Activated naive CD4-positive, alpha-beta T cell treated with anti-CD3 and anti-CD28 coated beads, Interleukin-2, amount 50 U/mL, for 24 hours (primary cell): Measurements from ENCODE around the gene TNFAIP8L1.
"Not testable (repeated sequence)": the region's sequence is repeated elsewhere in the genome, so short reads cannot be mapped to it uniquely, and the experiment has no call there.

ENCODE experiments used
- H3K27ac Mint-ChIP-seq: one replicate; pipeline ENCODE4 v1.8.0; 2021; ENCODE audit warnings: mild to moderate bottlenecking, mixed read lengths
- H3K27me3 Mint-ChIP-seq: one replicate; pipeline ENCODE4 v1.8.0; 2021; ENCODE audit warnings: mixed read lengths
- H3K36me3 Mint-ChIP-seq: one replicate; pipeline ENCODE4 v1.8.0; 2021; ENCODE audit warnings: mixed read lengths
- H3K4me1 Mint-ChIP-seq: one replicate; pipeline ENCODE4 v1.8.0; 2021; ENCODE audit warnings: mixed read lengths
- H3K4me3 Mint-ChIP-seq: one replicate; pipeline ENCODE4 v1.8.0; 2021; ENCODE audit warnings: mild to moderate bottlenecking, mixed read lengths
- H3K9me3 Mint-ChIP-seq: one replicate; pipeline ENCODE4 v1.8.0; 2021; ENCODE audit warnings: mixed read lengths

Gene TNFAIP8L1

GRCh38 chr19:4638828-4639530 lies at the start of gene TNFAIP8L1:
TSS of gene TNFAIP8L1 (plus strand) at chr19:4639516. CDS start at chr19:4651870, 12,354 bp downstream.
- Mint-ChIP-seq H3K27me3 (no peaks in the 10 kb centered on the region), H3K4me3 (peak within 1 kb of the TSS; percentile 94), H3K4me1 (peaks cover 31% of the 10 kb centered on the region), H3K9me3 (no peaks in the 10 kb centered on the region), H3K27ac (peak within 1 kb of the TSS; percentile 96), H3K36me3 (no peaks in the 10 kb centered on the region)

- H3K27me3 Mint-ChIP-seq: peaks cover 25% of the 10 kb centered on the region
- no peak overlapping the region for H3K4me3 Mint-ChIP-seq
- no peaks in the 10 kb centered on the region for H3K4me1 Mint-ChIP-seq
- H3K27ac Mint-ChIP-seq: no peak overlapping the region
- H3K36me3 Mint-ChIP-seq: no peaks in the 10 kb centered on the region
- H3K9me3 Mint-ChIP-seq: no peaks in the 10 kb centered on the region
Observed at GRCh38 chr19:4589579-4590410, 49.5 kb upstream of the TNFAIP8L1 start.

GRCh38 chr19:4590559-4590958 lies 48.8 kb upstream of the TNFAIP8L1 start:
- Mint-ChIP-seq H3K27me3 (peaks cover 27% of the 10 kb centered on the region), H3K9me3 (no peaks in the 10 kb centered on the region), H3K4me3 (no peak overlapping the region), H3K36me3 (no peaks in the 10 kb centered on the region), H3K27ac (no peak overlapping the region), H3K4me1 (no peaks in the 10 kb centered on the region)

- H3K4me3 Mint-ChIP-seq: no peak overlapping the region
- no peak overlapping the region for H3K27ac Mint-ChIP-seq
- H3K4me1 Mint-ChIP-seq: no peaks in the 10 kb centered on the region
- peaks cover 24% of the 10 kb centered on the region for H3K27me3 Mint-ChIP-seq
- no peaks in the 10 kb centered on the region for H3K36me3 Mint-ChIP-seq
- no peaks in the 10 kb centered on the region for H3K9me3 Mint-ChIP-seq
Observed at GRCh38 chr19:4591320-4591719, 48.0 kb upstream of the TNFAIP8L1 start.

GRCh38 chr19:4592445-4592844 lies 46.9 kb upstream of the TNFAIP8L1 start:
- H3K36me3 Mint-ChIP-seq: no peaks in the 10 kb centered on the region
- no peak overlapping the region for H3K4me3 Mint-ChIP-seq
- no peaks in the 10 kb centered on the region for H3K4me1 Mint-ChIP-seq
- no peak overlapping the region for H3K27ac Mint-ChIP-seq
- peaks cover 27% of the 10 kb centered on the region for H3K27me3 Mint-ChIP-seq
- H3K9me3 Mint-ChIP-seq: no peaks in the 10 kb centered on the region

- no peaks in the 10 kb centered on the region for H3K4me1 Mint-ChIP-seq
- no peaks in the 10 kb centered on the region for H3K9me3 Mint-ChIP-seq
- H3K4me3 Mint-ChIP-seq: no peak overlapping the region
Observed at GRCh38 chr19:4593409-4593851, 45.9 kb upstream of the TNFAIP8L1 start.

GRCh38 chr19:4594201-4594600 lies 45.1 kb upstream of the TNFAIP8L1 start:
- Mint-ChIP-seq H3K4me1 (peaks cover 3% of the 10 kb centered on the region), H3K27ac (no peak overlapping the region), H3K9me3 (no peaks in the 10 kb centered on the region), H3K36me3 (no peaks in the 10 kb centered on the region), H3K4me3 (no peak overlapping the region), H3K27me3 (peaks cover 30% of the 10 kb centered on the region)

More at GRCh38 chr19:4593409-4593851, 45.9 kb upstream of the TNFAIP8L1 start:
- Mint-ChIP-seq H3K36me3 (no peaks in the 10 kb centered on the region), H3K27me3 (peaks cover 28% of the 10 kb centered on the region), H3K27ac (no peak overlapping the region)

GRCh38 chr19:4595158-4595557 lies 44.2 kb upstream of the TNFAIP8L1 start:
- not testable (repeated sequence) for H3K4me1 Mint-ChIP-seq, H3K27ac Mint-ChIP-seq, H3K36me3 Mint-ChIP-seq

GRCh38 chr19:4596033-4596904 lies 43.0 kb upstream of the TNFAIP8L1 start:
- no peak overlapping the region for H3K27ac Mint-ChIP-seq
- no peak overlapping the region for H3K4me3 Mint-ChIP-seq
- H3K27me3 Mint-ChIP-seq: peaks cover 26% of the 10 kb centered on the region
- H3K9me3 Mint-ChIP-seq: no peaks in the 10 kb centered on the region
- H3K36me3 Mint-ChIP-seq: no peaks in the 10 kb centered on the region
- peaks cover 4% of the 10 kb centered on the region for H3K4me1 Mint-ChIP-seq

More at GRCh38 chr19:4595158-4595557, 44.2 kb upstream of the TNFAIP8L1 start:
- H3K9me3 Mint-ChIP-seq, H3K4me3 Mint-ChIP-seq: not testable (repeated sequence)
- peaks cover 31% of the 10 kb centered on the region for H3K27me3 Mint-ChIP-seq

GRCh38 chr19:4597278-4597974 lies 41.9 kb upstream of the TNFAIP8L1 start:
- Mint-ChIP-seq H3K36me3 (no peaks in the 10 kb centered on the region), H3K9me3 (no peaks in the 10 kb centered on the region), H3K4me1 (peaks cover 4% of the 10 kb centered on the region), H3K27ac (no peak overlapping the region), H3K27me3 (peaks cover 20% of the 10 kb centered on the region), H3K4me3 (peak overlapping the region; percentile 41)

- H3K9me3 Mint-ChIP-seq: no peaks in the 10 kb centered on the region
- no peak overlapping the region for H3K27ac Mint-ChIP-seq
- peak overlapping the region; percentile 67 for H3K4me3 Mint-ChIP-seq
- H3K27me3 Mint-ChIP-seq: peaks cover 19% of the 10 kb centered on the region
- H3K36me3 Mint-ChIP-seq: no peaks in the 10 kb centered on the region
- peaks cover 4% of the 10 kb centered on the region for H3K4me1 Mint-ChIP-seq
Observed at GRCh38 chr19:4597975-4598671, 41.2 kb upstream of the TNFAIP8L1 start.

- Mint-ChIP-seq H3K36me3 (no peaks in the 10 kb centered on the region), H3K4me1 (peaks cover 4% of the 10 kb centered on the region), H3K27me3 (peaks cover 19% of the 10 kb centered on the region), H3K4me3 (no peak overlapping the region), H3K9me3 (no peaks in the 10 kb centered on the region), H3K27ac (no peak overlapping the region)
Observed at GRCh38 chr19:4598712-4599111, 40.6 kb upstream of the TNFAIP8L1 start.

GRCh38 chr19:4600082-4600481 lies 39.2 kb upstream of the TNFAIP8L1 start:
- Mint-ChIP-seq H3K4me1 (peaks cover 4% of the 10 kb centered on the region), H3K9me3 (no peaks in the 10 kb centered on the region), H3K27ac (no peak overlapping the region), H3K36me3 (no peaks in the 10 kb centered on the region), H3K4me3 (no peak overlapping the region), H3K27me3 (peaks cover 15% of the 10 kb centered on the region)

- Mint-ChIP-seq H3K4me3 (no peak overlapping the region), H3K4me1 (peaks cover 4% of the 10 kb centered on the region), H3K36me3 (no peaks in the 10 kb centered on the region), H3K9me3 (no peaks in the 10 kb centered on the region), H3K27ac (no peak overlapping the region), H3K27me3 (peaks cover 13% of the 10 kb centered on the region)
Observed at GRCh38 chr19:4600893-4601292, 38.4 kb upstream of the TNFAIP8L1 start.
